ENCODE measurements around the gene MAPT.
"Not testable (repeated sequence)": the region's sequence is repeated elsewhere in the genome, so short reads cannot be mapped to it uniquely, and the experiment has no call there.

Gene MAPT

DNA sequence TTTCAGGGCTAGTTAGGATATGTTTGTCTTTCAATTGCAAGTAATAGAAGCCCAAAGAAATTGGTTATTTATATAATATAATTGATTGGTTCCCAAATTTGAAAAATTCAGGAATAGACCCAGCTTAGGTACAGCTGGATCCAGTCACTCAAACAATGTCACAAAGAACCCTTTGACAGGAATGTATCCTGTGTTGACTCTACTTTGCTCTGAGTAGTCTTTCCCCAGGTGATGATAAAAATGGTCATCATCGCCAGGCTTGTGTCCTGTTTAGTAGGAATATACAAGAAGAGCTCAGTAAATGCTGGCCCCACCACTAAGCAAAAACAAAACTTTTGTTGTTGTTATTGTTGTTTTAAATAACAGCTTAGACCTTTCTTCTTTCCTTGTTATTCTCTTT lies 35.0 kb downstream of the MAPT start:
- no peak for DNase-seq

DNA sequence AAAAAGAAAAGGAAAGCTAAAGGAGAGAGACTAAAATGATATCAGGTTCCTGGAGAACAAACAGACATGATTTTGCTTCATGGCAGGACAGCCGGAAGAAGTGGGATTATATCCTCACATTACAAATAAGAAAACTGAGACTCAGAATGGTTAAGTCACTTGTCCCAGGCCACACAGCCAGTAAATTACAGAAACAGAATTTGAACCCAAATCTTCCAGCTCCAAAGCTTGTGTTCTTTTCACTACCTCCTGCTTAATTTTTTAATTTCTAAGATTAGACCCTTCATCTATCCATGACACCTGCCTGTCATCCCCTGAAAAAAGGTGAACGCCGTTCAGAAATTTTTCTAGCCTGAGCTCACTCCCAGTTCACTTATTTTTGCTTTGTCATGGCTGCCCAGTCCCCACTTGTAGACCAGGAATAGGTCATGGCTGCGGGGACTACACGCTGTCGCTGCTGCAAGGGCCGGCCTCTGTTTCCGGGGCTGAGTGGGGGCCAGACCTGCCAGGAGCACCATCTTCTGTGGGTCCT lies 36.1 kb downstream of the MAPT start:
- no peak for DNase-seq

DNA sequence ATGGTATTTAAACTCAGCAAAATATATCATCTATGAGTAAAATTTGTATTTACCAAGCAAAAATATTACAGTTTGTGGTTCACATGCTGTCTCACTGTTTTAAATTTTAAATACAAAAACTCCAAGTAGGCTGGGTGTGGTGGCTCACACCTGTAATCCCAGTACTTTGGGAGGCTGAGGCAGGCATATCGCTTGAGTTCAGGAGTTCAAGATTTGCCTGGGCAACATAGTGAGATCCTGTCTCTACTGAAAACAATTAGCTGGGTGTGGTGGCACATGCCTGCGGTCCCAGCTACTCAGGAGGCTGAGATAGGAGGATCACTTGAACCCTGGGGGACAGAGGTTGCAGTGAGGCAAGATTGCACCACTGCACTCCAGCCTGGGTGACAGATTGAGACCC lies 37.3 kb downstream of the MAPT start:
- no peak for DNase-seq

DNA sequence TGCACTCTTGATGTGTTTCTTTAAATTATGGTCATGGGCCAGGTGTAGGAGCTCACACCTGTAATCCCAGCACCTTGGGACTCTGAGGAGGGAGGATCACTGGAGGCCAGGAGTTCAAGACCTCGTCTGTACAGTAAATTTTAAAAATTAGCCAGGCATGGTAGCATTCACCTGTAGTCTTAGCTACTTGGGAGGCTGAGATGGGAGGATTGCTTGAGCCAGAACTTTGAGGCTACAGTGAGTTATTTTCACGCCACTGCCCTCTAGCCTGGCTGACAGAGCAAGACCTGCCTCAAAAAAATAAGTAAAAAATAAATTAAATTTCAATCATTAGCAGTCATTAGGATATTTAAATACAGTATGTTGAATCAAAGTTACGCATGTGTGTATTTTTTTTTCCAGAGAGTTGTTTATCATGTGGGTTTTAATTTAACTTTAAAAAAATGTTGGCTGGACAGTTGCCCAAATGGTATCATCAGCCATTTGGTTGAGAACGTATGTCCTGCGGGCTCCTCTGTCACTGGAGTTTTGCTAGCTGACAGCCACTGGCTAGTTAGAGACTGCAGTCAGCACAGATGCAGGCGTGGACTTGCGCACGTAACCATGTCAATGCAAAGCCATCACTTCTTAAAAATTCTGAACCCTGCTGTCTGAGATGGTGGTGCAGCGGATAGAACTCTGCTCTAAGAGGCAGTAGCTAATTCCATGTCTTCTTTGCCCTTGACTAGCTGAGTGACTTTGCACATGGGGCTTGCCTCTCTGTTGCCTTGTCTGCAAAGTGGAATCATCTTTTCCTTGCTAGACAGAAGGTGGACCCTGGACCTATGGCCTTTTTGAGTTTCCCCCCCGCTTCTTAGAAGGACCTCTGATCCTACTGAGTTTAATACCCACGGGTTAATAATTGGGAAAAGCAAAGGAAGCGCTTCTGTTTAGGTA lies 40.0 kb downstream of the MAPT start:
- no peak for DNase-seq

DNA sequence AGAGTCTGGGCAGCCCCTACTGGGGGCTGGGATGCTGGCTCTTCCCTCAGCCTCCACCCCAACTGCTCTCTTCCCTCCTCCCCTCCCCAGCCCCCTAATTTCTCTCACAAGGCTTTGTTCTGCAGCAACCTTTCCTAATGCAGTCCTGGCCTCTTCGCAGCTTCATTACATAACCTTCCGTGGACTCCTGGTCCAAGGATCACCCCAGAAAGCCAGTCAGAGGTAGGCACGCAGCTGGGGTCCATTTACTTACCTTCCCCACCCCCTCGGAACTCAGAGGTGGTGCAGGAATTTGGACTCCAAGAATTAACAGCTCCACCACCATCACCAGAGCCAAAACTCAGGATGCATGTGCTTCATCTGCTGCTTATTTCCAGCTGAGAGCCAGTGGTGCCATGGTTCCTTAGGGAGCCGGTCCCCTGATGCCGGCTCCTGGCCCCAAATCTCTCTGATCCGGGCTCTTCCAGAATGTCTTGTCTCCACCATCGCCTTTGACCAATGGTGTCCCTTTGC lies 40.9 kb downstream of the MAPT start:
- DNase-seq, result no peak

DNA sequence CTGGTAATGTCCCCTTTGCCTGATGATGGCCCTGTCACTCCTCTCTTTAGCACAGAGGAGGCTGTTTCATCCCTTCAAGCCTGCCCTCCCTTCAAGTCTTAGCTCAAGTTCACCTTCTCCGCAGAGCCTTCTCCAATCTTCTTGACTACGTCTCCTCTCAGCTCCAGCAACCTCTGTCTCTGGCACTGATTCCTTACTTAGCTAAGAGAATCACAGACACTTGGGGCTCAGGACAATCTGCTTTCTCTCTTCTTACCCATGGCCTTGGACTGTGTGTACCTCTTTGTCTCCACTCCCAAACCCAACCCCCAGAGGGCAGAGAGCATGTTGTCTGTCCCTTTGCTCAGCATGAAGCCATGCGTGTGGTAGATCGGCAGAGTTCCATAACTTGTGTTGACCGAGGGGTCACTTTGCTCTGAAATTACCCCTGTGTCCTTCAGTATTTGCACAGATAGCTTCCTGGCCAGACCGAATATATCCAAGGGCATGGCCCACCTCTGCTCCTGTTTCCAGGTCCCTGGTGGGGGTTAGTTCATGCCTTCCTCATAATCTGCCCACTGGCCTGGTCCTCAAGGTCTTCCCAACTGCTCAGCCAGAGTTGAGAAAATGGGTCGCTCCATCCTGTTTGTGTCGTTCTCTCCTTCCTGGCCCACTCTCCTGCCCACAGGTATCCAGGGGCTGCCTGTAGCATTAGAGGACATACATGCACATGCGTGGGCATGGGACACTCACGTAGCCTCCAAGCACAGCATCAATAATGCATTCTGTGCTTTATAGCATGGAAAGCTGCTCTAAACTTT lies 41.6 kb downstream of the MAPT start:
- DNase-seq, result no peak

DNA sequence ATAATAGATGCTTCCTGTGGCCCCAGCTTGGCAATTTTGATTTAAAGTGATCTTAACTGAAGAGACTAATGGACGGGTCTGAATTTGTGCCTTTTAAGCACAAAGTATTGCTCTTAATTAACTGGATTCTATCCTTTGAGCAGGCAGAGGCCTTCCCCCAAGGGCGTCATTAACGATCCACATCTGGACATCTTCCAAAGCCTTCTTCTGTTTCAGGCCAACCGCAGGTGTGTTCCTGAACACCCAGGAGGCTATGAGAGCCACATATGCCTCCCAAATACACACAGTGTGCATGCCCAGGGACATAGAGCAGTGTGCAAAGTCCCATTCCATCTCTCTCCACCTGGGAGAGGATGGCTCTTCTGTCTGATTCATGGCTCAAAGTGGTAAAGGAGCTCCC lies 42.3 kb downstream of the MAPT start:
- no peak for DNase-seq

DNA sequence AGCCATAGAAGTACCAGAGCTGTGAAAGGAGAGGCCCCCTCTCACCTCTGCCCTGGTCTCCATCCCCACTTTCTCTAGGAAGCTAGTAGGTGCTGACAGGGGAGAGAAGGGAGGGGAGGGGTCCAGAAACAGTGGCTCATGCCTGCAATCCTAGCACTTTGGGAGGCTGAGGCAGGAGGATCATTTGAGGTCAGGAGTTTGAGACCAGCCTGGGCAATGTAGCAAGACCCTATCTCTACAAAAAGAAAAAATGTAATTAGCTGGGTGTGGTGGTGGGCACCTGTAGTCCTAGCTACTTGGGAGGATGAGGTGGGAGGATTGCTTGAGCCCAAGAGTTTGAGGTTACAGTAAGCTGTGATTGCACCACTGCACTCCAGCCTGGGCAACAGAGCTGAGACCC lies 42.8 kb downstream of the MAPT start:
- DNase-seq, result not testable (repeated sequence)

DNA sequence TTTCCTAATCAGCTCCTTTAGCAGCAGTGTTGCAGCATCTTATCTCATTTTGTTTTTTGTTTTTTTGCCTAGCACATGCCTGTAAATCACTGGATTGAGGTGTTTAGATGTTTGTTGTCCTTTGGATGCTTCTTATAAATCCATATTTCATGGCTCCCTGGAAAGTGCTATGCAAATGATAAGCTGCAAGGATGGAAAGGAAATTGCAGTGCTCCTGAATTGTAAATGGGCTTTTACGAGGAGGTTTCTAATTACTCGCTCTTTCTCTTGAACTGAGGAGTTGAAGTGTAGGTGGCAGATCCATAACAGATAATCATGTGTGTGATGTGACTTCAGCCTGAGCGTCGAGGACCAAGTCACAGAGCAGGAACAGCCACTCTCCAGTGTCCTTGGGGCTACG lies 45.0 kb downstream of the MAPT start:
- no peak for DNase-seq

DNA sequence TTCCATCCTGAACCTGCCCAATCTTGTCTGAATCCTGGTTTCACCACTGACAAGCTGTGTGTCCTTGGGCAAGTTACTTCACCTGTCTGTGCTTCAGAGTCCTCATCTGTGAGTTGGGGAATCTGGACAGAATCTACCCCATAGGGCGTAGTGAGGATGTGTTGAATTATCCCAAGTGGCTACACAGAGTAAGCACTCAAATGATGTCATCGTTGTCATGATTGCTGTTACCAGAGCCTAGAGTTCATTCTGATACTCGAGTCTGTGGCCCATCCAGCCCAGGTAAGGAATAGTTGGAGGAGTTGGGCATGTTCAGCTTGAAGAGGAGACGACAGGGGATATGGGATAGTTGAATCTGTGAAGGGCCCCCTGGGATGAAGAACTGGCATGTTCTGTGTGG lies 45.9 kb downstream of the MAPT start:
- DNase-seq, result no peak

DNA sequence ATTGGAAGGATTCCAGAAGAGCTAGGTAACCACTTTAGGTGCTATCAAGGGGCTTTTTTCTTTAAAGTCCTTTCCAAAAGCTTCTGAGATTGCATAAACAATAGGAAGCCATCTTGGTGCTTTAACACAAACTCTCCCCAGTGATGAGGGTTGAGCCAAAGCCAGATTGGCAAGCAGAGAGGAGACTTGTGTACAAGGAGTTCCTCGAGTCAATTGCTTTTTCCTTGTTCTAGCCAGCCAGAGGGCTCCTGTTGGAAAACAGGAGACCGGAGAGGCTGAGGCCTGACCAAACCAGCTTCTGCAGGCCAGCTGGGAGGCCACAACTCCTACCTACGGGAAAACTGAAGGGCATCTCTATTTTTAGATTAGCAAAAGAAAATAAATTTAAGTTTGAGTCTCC lies 46.5 kb downstream of the MAPT start:
- DNase-seq, result no peak

DNA sequence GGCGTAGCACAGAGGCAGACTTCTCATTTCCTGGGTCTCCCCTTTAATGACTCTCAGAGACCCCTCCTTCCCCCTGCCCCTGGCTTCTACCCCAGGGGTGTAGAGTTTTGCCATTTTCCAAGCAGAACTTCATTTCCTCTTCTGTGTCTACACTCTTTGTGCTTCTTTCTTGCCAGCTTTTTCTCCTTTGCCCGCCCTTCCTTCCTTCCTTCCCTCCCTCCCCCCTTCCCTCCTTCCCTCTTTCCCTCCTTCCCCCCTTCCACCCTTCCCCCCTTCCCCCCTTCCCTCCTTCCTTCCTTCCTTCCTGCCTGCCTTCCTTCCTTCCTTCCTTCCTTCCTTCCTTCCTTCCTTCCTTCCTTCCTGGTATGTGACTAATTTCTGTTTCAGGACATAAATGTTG lies 47.0 kb downstream of the MAPT start:
- no peak for DNase-seq

DNA sequence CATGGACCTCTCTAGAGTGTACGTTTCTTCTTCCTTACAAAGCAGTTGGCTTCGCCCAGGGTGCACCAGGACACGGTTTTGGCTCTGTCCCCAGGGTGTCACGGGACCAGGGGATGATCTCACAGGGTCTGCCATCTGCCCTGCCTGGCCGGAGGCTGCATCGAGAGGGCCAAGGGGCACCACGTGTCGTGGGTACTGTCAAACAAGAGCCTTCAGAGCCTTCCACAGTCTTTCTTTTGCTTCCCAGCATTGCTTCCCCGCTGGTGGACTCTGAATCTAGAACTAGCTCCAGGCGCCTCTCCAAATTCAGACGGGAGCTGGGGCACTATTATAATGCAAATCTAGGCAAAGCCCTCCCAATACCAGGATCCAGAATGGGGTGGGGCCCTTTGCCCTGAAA lies 47.9 kb downstream of the MAPT start:
- no peak for DNase-seq

DNA sequence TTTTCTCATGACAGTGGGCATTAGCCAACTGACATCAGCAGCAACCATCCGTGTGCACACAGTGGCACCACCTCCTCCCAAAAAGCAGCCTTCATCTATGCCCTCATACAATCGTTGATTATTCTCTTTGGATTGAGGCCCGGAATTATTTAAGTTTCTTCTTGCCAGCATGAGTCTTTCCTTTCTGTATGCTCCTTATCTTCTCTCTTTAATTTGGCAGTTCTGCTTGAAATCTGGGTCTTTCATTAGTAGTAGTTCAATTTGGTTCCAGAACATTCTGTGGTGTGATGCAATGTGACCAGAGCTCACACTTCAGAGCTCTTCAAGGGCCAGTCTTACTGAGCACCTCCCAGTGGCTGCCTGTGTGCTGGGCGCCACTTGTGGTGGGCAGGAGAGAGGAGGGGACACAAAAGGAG lies 52.5 kb downstream of the MAPT start:
- no peak for DNase-seq

DNA sequence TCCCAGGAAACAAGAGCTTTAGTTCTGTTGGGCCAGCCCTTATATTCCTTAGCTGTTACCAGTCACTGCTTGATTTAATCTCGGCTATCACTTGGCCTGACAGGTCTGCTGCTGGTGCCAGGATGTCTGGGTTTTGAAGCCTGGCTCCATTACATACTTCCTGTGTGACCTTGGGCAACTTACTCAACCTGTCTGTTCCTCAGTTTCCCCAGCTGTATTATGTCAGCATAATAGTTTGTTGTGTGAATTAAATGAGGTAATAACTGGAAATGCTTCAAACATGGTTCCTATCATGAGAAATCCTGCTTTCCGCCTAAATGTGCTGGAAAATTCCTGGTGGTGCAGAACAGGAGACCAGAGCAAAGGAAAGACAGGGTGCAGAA lies 54.1 kb downstream of the MAPT start:
- DNase-seq, result no peak

DNA sequence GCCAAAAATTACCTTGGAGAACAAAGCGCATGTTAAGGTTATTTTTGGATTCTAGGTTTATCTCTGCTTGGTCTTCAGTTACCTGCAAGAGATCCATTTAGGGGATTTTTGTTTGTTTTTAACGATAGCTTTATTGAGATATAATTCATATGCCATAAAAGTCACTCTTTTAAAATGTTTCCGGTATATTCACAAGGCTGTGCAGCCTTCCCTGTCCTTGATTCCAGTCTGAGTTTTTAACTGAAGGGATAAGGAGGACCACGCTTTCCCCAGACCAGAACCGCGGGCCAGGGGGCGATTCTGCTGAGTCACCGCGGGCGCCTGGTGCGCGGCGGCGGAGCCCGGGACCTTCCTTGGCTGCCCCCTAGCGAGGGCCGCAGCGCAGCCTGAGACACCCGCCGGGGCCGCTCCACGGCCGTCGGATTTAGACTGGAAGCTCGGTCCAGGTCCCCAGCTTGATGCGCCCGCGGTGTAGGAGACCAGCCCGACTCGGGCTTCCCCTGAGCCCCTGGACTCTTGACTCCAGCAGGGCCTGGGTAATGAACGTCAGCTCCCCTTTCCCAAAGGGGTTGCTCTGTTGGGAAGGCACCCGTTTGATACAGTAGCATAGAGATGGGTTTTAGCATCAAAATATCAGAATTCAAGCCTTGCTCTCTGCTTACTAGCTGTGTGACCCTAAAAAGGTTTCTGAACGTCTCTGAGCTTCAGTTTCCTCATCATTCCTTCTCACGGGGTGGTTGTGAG lies 54.7 kb downstream of the MAPT start:
- peak; percentile 67 for DNase-seq

DNA sequence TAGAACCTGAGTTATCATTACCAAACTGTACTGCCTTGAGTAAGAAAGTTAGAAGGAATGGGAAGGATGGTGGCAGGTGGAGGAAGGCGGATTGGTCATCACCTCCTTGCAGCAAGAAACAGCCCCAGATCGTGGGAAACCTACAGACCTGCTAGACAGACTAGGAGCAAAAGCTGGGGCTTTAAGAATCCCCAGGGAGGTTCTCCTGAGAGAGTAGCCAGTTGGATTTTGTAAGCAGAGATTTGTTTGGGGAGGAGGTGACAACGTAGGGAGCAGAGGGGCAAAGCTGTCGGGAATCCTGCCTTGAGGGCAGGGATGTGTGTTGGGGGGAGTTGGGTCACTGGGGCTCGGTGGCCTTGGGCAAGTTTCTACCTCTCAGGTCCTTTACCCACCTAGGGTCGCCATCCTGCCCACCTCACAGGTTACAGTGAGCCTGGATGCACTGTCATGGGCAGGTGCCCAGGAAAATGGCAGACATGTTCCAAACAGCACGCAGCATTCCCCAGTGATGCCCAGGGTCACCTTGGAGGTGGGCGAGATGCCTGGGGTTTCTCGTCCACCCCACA lies 55.5 kb downstream of the MAPT start:
- DNase-seq, result no peak

DNA sequence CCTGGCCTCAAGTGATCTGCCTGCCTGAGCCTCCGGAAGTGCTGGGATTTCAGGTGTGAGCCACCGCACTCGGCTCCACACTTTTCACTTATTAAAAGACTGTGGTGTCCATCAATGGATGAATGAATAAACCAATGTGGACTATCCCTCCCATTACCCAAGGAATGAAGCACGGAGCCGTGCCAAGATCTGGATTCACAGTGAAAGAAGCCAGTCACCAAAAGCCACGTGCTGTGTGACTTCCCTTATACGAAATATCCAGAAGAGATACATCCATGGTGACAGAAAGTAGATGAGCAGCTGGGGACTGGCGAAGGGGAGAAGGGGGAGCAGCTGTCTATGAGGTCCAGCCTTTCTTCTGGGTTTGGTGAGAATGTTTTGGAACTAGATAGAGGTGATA lies 56.5 kb downstream of the MAPT start:
- DNase-seq, result no peak

DNA sequence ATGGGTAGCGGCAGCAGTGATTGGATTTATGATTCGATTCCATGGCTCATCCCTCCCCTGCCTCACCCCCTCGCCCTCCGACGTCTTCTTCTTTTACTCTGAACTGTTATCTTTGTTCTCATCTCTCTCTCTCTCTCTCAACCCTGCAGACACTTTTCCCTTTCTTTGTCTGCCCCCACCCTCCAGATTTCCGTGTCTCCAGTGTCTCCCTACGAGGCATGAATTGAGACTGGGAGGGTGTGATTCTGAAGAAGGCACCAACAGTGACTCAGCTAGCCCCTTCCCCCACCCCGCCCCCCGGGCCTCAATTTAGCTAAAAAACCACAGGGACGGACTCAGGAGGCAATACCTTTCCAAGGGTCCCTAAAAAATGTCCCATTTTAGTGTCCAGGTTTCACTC lies 57.0 kb downstream of the MAPT start:
- DNase-seq, result no peak

DNA sequence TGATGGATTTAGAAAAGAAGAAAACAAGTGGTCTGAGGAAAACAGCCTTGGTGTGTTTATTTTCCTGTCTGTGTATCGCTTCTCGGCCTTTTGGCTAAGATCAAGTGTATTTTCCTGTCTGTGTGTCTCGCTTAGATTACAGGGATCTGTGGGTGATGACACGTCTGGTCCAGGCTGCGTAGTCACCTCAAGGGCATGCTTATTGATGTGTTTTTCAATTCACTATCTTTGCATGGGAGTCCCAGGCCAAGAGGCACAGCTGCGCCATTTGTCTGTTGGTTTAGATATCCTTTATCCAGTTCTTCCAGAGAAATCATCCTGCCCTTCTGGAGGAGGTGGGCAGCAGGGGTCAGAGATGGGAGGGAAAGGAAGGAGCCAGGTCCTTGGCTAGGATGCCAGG lies 57.6 kb downstream of the MAPT start:
- no peak for DNase-seq

DNA sequence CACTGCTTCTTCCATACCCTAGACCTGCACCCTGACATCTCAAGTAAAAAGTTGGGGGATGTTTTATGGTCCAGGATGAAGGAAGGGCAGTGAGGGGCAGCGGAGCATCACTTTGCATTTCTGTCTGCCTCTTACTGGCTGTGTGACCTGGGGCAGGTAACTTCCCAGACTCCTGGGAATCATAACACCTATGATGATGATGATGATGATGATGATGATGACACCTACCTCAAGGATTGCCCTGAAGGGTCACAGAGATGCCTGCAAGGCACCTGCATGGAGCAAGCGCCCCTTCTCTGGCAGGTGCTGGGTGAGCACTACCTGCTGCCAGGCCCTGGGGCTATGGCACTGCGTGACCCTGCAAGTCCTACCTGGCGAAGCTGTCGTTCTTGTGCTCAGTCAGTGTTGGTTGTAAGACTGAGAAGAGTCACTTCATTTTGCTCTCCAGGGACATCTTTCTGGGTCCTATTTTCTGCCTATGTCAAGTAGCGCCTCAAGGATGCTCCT lies 58.5 kb downstream of the MAPT start:
- no peak for DNase-seq

DNA sequence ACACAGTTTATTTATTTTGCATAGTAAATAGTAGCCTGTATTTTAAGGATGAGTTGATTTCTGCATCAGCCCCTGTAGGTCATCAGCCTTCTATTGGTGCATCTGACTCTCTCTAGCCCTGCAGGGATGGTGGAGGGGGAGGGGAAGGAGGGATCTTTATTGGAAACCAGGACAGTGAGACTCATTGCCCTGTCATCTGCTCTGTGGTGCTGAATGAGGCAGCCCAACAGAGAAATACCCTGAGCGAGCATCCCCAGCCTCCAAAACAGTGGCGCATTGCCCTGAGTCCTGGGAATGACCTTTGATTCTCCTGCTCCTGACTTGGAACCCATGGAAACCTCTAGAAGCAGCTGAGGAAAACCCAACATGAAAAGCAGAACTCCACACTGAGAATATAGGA lies 59.2 kb downstream of the MAPT start:
- no peak for DNase-seq
